ENCODE results near the gene PIWIL4.

- TF ChIP-seq CTCF (IDR thresholded peaks at IDR 0.05), result no peak
- TF ChIP-seq POLR2A (IDR thresholded peaks at IDR 0.05), result no peak
- no peak for TF ChIP-seq POLR2AphosphoS5 (IDR thresholded peaks at IDR 0.05)
Measured at GRCh38 chr11:94647926-94648325, 80.8 kb downstream of the PIWIL4 start.

All from breast epithelium (tissue), 3 donors.